LNCAP (cell line): ENCODE measurements around the gene RSPRY1.

Source experiments
- TF ChIP-seq, protein P1 (sequence below): fragments of 450-650 bp; IDR thresholded peaks from 2 replicates; pipeline ENCODE4 v1.5.1; 2017; ENCODE audit warnings: mild to moderate bottlenecking

The RSPRY1 gene

DNA sequence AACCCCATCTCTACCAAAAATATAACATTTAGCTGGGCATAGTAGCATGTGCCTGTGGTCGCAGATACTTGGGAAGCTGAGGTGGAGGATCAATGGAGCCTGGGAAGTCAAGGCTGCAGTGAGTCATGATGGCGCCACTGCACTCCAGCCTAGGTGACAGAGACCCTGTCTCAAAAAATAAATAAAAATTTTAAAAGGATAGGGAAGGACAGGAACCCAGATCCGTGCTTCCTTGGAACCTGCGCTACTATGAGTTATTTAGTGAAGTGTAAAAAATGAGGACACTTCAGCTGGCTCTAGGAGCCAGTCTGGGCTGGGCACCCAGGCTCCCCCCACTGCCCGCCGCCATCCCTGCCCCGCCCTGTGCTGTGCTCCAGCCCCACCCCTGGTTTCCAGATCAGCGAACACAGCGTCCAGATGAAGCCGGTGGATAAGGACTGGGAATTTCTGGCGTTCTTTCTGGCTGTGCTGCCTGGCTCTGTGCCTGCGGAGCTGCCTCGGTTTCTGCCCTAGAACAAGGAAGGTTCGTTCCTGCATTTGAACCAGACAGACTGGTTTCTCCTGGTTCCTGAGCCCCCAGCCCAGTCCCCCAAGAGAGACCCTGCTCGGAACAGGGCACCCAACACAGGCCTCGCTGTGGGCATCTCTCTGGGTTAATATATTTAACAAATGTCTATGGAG lies 79.9 kb downstream of the RSPRY1 start:
- TF ChIP-seq, protein P1, sequence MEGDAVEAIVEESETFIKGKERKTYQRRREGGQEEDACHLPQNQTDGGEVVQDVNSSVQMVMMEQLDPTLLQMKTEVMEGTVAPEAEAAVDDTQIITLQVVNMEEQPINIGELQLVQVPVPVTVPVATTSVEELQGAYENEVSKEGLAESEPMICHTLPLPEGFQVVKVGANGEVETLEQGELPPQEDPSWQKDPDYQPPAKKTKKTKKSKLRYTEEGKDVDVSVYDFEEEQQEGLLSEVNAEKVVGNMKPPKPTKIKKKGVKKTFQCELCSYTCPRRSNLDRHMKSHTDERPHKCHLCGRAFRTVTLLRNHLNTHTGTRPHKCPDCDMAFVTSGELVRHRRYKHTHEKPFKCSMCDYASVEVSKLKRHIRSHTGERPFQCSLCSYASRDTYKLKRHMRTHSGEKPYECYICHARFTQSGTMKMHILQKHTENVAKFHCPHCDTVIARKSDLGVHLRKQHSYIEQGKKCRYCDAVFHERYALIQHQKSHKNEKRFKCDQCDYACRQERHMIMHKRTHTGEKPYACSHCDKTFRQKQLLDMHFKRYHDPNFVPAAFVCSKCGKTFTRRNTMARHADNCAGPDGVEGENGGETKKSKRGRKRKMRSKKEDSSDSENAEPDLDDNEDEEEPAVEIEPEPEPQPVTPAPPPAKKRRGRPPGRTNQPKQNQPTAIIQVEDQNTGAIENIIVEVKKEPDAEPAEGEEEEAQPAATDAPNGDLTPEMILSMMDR: no peak

DNA sequence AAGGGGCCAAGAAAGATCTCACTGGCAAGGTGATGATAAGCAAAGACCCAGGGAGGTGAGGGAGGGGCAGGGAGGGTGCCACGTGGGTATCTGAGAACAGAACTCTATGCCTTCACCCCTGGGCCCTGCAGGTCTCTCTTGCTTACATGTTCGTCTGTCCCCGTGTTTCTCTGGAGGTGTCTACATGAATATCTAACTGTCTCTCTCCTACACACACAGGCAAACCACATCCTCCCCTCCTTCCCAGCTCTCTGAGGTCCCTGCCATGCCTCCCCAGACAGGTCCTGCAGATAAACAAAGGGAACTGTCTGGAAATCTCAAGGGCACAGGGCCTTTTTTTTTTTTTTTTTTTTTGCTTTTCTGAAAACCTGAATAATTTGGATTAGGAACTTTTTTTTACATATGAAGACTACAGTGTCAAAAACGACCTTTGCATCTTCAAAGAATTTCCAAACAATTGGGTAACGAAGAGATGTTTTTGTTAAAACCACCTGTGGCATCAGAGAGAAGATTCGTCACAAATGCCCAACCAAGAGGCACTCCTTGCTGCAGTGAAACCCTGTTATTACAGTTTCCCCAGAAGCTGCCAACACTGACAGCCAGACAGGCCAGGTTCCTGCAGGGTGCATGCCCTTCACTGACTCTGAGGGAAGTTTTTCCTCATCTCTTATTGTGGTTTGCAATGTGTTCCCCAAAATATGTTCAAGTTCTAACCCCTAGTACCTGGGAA lies 80.6 kb downstream of the RSPRY1 start:
- TF ChIP-seq, protein P1: no peak

GRCh38 chr16:57268804-57269800 lies 83.0 kb downstream of the RSPRY1 start:
- TF ChIP-seq, protein P1: no peak

GRCh38 chr16:57270221-57271062 lies 84.3 kb downstream of the RSPRY1 start:
- TF ChIP-seq, protein P1: no peak

DNA sequence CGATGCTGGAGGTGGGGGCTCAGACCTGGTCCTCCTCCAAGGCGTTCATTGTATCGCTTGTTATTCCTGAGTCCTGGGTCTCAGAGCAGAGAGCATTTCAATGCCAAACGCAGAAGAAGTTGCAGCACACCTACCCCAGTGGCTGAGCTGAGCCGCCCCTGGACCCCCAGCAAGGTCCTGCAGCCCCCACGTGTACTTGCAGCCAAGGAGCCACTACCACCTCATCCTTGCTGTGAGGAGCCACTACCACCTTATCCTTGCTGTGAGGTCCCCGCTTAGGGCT lies 84.9 kb downstream of the RSPRY1 start:
- TF ChIP-seq, protein P1: no peak

DNA sequence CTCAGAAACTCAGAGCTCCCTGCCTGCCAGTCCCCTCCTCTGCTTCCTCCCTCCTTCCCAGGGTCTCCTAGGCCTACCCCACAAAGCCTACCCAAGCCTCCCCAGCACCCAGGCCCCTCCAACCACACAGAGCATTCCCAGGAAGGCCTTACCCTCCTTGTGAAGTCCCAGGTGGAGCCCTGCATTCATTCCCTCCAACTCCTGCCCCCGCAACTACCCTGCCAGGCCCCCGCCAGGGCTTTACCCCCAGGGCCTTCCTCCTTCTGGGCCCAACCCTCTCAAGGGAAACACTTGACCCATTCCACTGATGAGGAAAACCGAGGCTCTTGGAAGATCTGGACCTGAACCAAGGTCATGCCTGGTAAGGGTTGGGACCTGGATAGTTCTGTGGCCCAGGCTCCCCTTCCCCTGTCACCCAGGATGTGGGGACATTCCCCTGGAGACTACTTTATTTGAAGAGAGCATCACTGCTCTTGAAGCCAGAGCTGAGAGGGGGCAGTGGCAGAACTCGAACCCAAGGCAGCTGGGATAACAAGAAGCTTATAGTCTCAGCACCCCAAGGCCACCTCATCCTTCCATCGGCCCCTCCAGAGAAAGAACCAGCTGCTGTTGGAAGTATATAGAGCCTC lies 85.9 kb downstream of the RSPRY1 start:
- TF ChIP-seq, protein P1: no peak
